Measurements from ENCODE around the gene GNLY.

DNA sequence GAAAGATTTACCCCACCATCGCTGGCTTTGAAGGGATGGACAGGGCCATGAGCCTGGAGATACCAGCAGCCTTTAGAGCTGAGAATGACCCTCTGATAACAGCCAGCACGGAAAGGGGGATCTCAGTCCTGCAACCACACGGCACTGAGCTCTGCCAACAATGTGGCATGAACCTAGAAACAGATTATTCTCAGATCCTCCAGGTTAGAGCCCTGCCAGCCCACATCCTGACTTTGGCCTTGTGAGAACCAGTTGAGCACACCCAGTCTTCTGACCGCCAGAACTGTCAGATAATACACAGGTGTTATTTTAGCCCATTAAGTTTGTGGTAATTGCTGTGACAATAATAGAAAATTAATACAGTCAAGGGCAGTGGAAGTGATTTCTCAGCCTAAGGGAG is 9.4 kb upstream of the GNLY start:
- TF ChIP-seq SUZ12 (IDR thresholded peaks at IDR 0.05; ENCODE audit: extremely low read depth, insufficient read depth, insufficient read length) (no peak), YY1 (IDR thresholded peaks at IDR 0.05; ENCODE audit: insufficient read depth, insufficient read length) (no peak)

Measured in NT2/D1 (cell line).